GM18526 (cell line): ENCODE data around the gene SSU72.

Source experiments
- POLR2A ChIP-seq: IDR thresholded peaks from 3 replicates; pipeline ENCODE4 v1.6.1; 2011; ENCODE audit not compliant: insufficient read length; ENCODE audit errors: extremely low read depth

SSU72 gene

DNA sequence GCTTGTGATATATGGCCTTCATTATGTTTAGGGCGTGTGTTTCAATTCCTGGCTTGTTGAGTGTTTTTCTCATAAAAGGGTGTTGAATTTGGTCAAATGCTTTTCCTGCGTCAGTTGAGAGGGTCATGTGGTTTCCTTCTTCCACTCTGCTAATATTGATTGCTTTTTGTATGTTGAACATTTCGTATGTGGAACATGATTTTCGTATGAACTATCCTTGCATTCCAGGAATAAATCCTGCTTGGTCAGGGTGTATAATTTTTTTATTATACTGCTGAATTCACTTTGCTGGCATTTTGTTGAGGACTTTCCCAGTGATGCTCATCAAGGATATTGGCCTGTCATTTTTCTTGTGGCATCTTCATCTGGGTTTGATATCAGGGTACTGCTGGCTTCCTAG, 67.4 kb downstream of the SSU72 start:
- TF ChIP-seq POLR2A: no peak
